ENCODE results near the gene ANK3.

ANK3 gene

GRCh38 chr10:60320666-60321065, 69.0 kb downstream of the ANK3 start:
- no peak overlapping the region for H3K4me3 ChIP-seq (ENCODE audit: low read length)
- no peak for DNase-seq (ENCODE audit: low read depth, low spot score)

- no peak overlapping the region for H3K4me3 ChIP-seq (ENCODE audit: low read length)
- no peak for DNase-seq (ENCODE audit: low read depth, low spot score)
Measured at GRCh38 chr10:60316029-60316428, 73.6 kb downstream of the ANK3 start.

DNA sequence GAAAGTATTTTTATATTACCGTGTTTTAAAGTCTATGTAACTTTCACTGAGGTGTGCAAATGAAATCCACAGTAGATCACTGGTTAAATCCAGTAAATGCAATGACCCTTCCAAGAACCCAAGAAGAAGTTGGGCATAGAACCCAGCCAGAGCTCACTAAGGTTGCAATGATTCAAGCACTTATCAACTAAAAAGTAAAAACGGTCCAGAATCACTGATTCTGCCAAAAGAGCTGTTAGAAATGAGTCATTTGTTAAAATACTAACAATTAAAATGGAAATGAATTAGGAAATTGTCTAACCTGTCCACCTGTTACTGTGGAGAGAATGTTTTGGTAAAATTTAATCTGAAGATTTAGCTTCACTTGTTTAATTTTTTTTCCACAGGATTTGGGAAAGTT, 74.4 kb downstream of the ANK3 start:
- H3K4me3 ChIP-seq (ENCODE audit: low read length), result no peak overlapping the region
- DNase-seq (ENCODE audit: low read depth, low spot score), result no peak

GRCh38 chr10:60314069-60314940, 75.4 kb downstream of the ANK3 start:
- no peak overlapping the region for H3K4me3 ChIP-seq (ENCODE audit: low read length)
- DNase-seq (ENCODE audit: low read depth, low spot score), result no peak

- no peak overlapping the region for H3K4me3 ChIP-seq (ENCODE audit: low read length)
- no peak for DNase-seq (ENCODE audit: low read depth, low spot score)
Measured at GRCh38 chr10:60313589-60313952, 76.1 kb downstream of the ANK3 start.

DNA sequence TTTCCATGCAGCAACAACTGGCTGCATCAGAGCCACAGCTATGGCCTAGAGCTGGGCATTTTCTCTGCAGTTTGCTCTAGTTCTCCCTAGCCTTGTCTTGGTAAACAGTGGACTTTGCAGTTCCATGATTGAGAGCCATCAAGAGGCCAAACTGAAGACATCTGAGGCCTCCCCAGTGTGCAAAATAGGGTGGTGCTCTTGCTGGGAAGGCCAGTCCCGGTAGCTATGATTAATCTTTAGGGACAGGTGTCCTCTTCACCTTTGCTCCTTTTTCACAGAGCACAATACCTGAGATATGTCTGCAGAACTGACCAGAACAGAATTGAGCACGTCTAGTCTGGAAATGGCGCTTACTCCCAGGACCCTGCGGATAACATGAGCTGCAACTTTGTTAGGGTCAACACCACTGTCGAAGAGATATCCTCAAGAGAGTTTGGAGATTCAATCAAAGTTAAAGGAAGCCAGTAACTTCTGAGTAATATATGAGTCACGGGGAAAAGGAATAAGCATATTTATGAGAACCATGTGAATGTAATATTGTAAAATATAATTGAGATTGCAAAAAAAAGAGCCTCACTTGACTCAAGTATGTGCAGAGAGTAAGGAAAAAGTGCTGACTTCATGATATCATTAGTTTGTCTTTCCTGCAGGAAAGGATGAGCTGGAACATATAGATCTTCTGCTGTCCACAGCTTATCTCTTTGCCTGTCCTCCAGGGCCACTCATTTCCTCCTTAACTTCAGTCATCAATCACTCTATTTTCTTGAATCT, 76.7 kb downstream of the ANK3 start:
- no peak overlapping the region for H3K4me3 ChIP-seq (ENCODE audit: low read length)
- no peak for DNase-seq (ENCODE audit: low read depth, low spot score)

DNA sequence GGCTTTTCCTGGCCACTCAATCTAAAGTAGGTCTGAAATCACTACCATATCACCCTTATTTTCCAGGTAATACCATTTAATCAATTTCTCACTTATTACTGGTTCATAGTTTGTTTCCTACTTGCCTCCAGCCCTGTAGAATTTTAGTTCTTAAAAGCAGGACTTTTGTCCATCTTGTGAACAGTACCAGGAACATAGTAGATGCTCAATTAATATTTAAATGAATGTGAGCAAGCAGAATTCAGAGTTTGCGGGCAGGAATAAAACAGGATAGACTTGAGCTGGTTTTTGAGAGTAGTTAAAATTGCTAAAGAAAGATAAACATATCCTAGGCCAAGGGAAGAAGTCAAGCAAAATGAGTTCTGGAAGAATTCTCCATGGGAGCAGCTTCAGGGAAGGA, 77.9 kb downstream of the ANK3 start:
- no peak overlapping the region for H3K4me3 ChIP-seq (ENCODE audit: low read length)
- DNase-seq (ENCODE audit: low read depth, low spot score), result no peak

DNA sequence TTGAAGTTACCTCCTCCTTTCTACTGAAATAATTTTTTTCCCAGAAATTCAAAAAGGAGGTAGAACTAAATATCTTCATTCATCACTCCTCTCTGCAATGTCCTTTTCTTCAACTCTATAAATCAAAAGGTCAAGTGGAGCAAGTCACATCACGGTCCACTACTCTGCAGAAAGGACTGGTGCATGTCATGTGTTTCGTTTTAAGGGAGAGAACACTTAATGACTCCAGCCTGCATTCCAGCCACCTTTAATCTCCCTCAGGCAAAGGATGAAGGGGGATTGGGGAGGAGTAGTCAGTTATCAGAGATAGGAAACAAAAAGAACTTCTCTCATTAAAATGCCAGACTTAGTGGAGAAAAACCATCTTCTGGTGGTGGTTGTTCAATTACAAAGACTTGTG, 78.9 kb downstream of the ANK3 start:
- DNase-seq (ENCODE audit: low read depth, low spot score), result no peak

GRCh38 chr10:60309891-60310290, 79.8 kb downstream of the ANK3 start:
- H3K4me3 ChIP-seq (ENCODE audit: low read length), result no peak overlapping the region
- DNase-seq (ENCODE audit: low read depth, low spot score), result no peak

More for the DNA sequence above, 78.9 kb downstream of the ANK3 start:
- no peak overlapping the region for H3K4me3 ChIP-seq (ENCODE audit: low read length)

- DNase-seq (ENCODE audit: low read depth, low spot score), result no peak
- no peak overlapping the region for H3K4me3 ChIP-seq (ENCODE audit: low read length)
Measured at GRCh38 chr10:60309371-60309770, 80.3 kb downstream of the ANK3 start.

- DNase-seq (ENCODE audit: low read depth, low spot score), result no peak
- no peak overlapping the region for H3K4me3 ChIP-seq (ENCODE audit: low read length)
Measured at GRCh38 chr10:60305380-60305892, 84.2 kb downstream of the ANK3 start.

DNA sequence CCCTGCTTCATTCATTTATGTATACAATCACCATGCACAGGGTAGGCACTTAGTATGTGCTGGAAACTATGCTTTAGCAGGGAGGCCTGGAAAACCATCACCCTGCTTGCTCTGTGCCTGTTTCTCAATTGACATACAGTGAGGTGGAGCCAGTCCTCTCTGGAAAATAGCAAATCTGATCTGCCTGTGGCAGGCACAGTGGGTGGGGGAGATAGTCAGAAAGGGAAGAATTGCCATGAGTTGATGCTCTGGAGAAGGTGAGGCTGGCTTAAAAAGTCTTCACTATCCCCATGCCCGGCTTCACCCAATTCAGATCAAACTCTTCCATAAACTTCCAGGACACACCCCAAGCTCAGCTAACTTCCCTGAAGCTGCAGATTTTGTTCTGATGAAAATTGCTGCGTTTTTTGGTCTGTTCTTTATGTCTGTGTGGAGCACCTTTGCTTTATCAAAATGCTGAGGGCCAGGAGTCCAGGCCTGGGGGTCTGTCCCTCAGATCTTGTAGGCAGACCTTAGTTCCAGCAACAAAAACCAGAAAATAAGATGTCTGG, 84.8 kb downstream of the ANK3 start:
- no peak for DNase-seq (ENCODE audit: low read depth, low spot score)
- H3K4me3 ChIP-seq (ENCODE audit: low read length), result no peak overlapping the region

- no peak overlapping the region for H3K4me3 ChIP-seq (ENCODE audit: low read length)
- no peak for DNase-seq (ENCODE audit: low read depth, low spot score)
Measured at GRCh38 chr10:60303778-60304177, 85.9 kb downstream of the ANK3 start.

DNA sequence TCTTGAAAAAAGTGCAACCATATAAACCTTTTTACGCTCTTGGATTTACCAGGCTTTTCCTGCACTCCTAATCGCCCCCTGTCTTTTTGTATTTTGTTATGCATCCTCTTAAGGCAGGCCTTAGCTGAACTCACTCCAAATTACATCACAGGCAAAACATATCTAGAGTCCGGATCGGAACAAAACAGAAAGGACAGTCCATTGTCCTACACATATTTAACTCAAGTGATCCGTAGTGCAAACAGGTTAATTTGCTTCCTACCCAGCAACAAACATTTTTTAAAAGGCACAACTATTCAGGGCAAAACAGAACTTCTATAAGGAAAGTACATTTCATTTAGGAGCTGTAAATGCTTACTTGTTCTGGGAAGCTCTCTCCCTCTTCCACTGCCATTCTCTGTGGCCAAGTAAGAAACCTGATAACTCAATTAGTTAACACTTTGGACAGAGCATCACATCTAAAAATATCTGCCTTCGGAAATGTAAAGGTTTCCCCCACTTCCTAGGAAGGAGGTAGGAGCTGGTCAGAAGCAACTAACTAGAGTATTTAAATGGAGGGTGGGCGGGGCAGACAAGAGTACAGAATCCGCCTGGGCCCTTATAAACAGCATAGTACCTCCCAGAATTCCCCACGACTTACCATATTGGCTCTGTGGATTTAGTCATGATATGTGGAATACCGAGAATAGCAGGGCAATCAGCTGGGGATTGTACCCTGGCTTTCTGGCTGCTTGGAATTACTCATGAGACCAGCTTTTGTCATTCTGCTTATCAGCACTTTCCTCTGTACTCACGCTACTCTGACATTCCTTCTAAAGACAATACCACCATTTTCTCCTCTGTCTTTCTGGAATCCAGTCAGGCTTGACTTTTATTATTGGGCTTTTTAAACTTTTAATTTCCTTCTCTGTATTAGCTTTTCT, 89.5 kb downstream of the ANK3 start:
- H3K4me3 ChIP-seq (ENCODE audit: low read length), result no peak overlapping the region
- DNase-seq (ENCODE audit: low read depth, low spot score), result no peak

DNA sequence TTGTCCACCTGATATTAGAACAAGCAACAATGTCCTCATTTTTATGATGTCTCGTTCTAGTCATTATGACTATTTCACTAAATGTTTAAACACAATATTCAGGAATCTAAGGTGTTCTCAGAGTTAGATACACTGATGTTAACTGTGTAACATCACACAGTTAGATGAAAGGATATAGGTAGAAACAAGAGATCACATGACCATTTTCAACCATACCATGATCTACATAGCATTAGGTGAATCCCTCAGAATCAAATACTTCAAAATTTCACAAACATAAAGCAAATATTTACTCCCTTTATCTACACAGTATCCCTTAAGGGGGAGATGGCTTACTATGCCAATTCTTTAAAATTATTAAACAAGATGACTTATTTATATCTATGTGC, 90.3 kb downstream of the ANK3 start:
- DNase-seq (ENCODE audit: low read depth, low spot score), result no peak
- H3K4me3 ChIP-seq (ENCODE audit: low read length), result no peak overlapping the region

DNA sequence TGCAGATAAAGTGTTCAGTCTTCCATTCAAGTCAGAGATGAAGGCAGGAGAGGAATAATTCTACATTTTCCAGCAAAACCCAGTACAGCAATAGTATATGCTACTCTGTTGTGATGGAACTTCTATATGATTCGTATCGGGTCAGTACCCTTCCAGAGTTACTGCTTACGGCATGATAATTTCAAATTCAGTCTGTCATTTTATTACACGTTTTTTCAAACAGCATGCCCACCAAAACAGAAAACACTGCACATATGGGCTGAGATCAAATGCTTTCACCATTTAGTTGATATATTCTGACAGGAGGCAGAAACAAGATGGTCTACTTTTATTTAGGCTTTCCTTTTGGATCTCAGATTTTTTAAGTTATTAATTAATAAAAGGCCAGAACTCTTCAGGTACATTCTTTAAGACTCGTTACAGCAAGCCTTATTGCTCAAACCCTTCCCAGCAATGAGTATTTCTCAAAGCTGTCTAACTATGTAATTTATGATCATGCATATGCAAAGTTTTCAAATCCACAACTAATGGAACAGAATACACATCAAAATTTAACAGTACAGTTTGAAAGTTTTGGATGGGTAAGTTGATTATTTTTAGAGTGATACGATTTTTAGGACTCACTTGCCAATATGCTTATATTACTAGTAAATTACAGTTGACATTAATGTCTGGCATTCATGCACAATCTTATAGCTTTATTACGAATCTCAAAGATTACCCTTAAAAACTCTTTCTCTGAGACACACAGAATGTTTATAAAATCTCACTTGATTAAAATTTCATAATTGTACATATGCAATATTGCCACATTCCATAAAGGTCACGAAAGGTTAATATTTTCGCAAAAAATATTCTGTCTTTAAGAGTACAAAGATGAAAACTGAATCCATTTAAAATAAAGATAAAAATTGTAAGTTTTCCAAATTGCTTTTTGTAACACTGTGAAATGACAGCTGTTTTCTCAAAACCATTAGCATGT, 91.0 kb downstream of the ANK3 start:
- no peak overlapping the region for H3K4me3 ChIP-seq (ENCODE audit: low read length)
- no peak for DNase-seq (ENCODE audit: low read depth, low spot score)

GRCh38 chr10:60296073-60296472, 93.6 kb downstream of the ANK3 start:
- no peak for DNase-seq (ENCODE audit: low read depth, low spot score)
- no peak overlapping the region for H3K4me3 ChIP-seq (ENCODE audit: low read length)

All from Jurkat, Clone E6-1 (cell line).